Gastrocnemius medialis (tissue), 4 donors: ENCODE results near the gene BTNL8.

ENCODE experiments used
- CTCF ChIP-seq, 5 experiments: fragments of 450-650 bp in 3 of 5; fragments of 200-600 bp in 2 of 5; sonication (generic) in 2 of 5; IDR thresholded peaks in 4 of 5; conservative IDR thresholded peaks in 1 of 5; 1 replicate in 4 of 5; 2 replicates in 1 of 5; pipeline ENCODE4 v1.5.1; 2016 to 2019; ENCODE audit warnings: antibody characterized with exemption in 5 of 5, mild to moderate bottlenecking in 3 of 5, moderate library complexity in 3 of 5
- POLR2A ChIP-seq, 2 donors: fragments of 450-650 bp; IDR thresholded peaks; one replicate each; pipeline ENCODE4 v1.6.1; 2017; ENCODE audit warnings: antibody characterized with exemption in 2 of 2, mild to moderate bottlenecking in 2 of 2, moderate library complexity in 2 of 2

- TF ChIP-seq CTCF (IDR thresholded peaks at IDR 0.05 in 4 of 5, conservative IDR thresholded peaks at IDR 0.05 in 1 of 5): no peak
- TF ChIP-seq POLR2A (IDR thresholded peaks at IDR 0.05): no peak
Observed at GRCh38 chr5:180858586-180858985, 40.4 kb upstream of the BTNL8 start.
